Tibial nerve (tissue), 4 donors: ENCODE results near the gene DHRS1. TPM values are rescaled to one million over a fixed set of nuclear protein-coding genes. Genes with fewer than 3 reads are reported as not detected.

ENCODE experiments used
- DNase-seq, 2 donors: peaks; one replicate each; pipeline ENCODE4 v3.0.0-alpha.2; 2019; ENCODE audit warnings: low spot score in 2 of 2
- H3K27ac ChIP-seq, 4 donors: fragments of 200-600 bp; sonication (generic) in 3 of 4; one replicate each; pipeline ENCODE4 v1.5.1; 2017 to 2019; ENCODE audit warnings: mild to moderate bottlenecking in 1 of 4
- H3K27me3 ChIP-seq, 2 donors: fragments of 200-600 bp; sonication (generic) in 1 of 2; one replicate each; pipeline versions ENCODE4 v1.5.1 to v1.6.0; 2017 to 2019
- H3K36me3 ChIP-seq, 3 donors: fragments of 200-600 bp; sonication (generic); one replicate each; pipeline ENCODE4 v1.5.1; 2018 to 2019
- H3K4me1 ChIP-seq, 4 donors: fragments of 200-600 bp; sonication (generic) in 3 of 4; one replicate each; pipeline ENCODE4 v1.5.1; 2017 to 2019
- H3K4me3 ChIP-seq, 4 donors: fragments of 200-600 bp; sonication (generic) in 3 of 4; one replicate each; pipeline ENCODE4 v1.5.1; 2017 to 2019; ENCODE audit warnings: mild to moderate bottlenecking in 1 of 4, moderate library complexity in 1 of 4
- H3K9me3 ChIP-seq, 4 donors: fragments of 200-600 bp; sonication (generic) in 3 of 4; one replicate each; pipeline ENCODE4 v1.5.1; 2017 to 2019
- CTCF ChIP-seq, 5 experiments: fragments of 200-600 bp in 3 of 5; fragments of 450-650 bp in 2 of 5; sonication (generic) in 3 of 5; IDR thresholded peaks; one replicate each; pipeline ENCODE4 v1.5.1; 2016 to 2019; ENCODE audit warnings: antibody characterized with exemption in 5 of 5, mild to moderate bottlenecking in 3 of 5, moderate library complexity in 2 of 5
- EP300 ChIP-seq, 2 donors: sonication (generic); formaldehyde crosslinking; IDR thresholded peaks; one replicate each; pipeline ENCODE4 v1.6.1; 2017; ENCODE audit warnings: antibody characterized with exemption in 2 of 2, mild to moderate bottlenecking in 1 of 2
- POLR2A ChIP-seq, 2 donors: fragments of 450-650 bp; IDR thresholded peaks; one replicate each; pipeline ENCODE4 v1.6.1; 2017; ENCODE audit warnings: antibody characterized with exemption in 2 of 2, mild to moderate bottlenecking in 2 of 2, moderate library complexity in 2 of 2
- WGBS, 2 donors: methylation state at CpG; one replicate each; pipeline ENCODE4 v1.1.5; 2018; 5-methylcytosine and 5-hydroxymethylcytosine counted together
- total RNA-seq, 4 donors: library from RNA; depleted of rRNA; stranded (reverse); fragments of >200 nt; gene quantifications; one replicate each; pipeline ENCODE4 v1.1.0, GENCODE V29; 2016

DHRS1 gene
- total RNA-seq, 4 donors from 2014 or later = 15.7 to 43.5 (median 22.6) TPM

DNA sequence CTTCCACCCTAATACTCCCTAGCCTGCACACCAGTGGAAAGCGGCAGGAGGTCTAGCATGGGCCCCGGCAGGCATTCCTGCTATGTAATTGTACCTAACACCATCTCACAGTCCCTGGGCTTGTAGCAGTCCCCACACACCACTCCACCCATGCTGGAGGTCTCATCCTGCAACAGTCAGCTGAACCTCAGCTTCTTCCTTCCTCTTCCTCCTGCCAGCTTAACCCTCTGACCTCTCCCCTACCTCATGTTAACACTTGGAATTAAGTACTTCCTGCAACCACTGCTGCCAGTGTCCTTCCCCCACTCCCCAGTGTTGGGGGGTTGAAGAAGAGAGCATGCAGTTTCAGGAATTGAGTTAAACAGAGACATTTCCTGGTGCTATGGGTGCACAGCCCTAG lies 27.7 kb upstream of the DHRS1 start:
- Histone ChIP-seq H3K27me3 (peaks cover 0 to under 1% of the 10 kb centered on the region in 2 donors), H3K27ac (no peak overlapping the region), H3K4me3 (no peak overlapping the region), H3K4me1 (peaks cover 0 to 17% (median 3%) of the 10 kb centered on the region in 4 donors), H3K36me3 (no peaks in the 10 kb centered on the region), H3K9me3 (no peaks in the 10 kb centered on the region)
- DNase-seq = no peak
- 67 to 73% methylated on average over 2 of the region's 2 CpGs for WGBS, 2 donors
- no peak for TF ChIP-seq EP300 (IDR thresholded peaks at IDR 0.05)
- TF ChIP-seq CTCF (IDR thresholded peaks at IDR 0.05) = no peak
- no peak for TF ChIP-seq POLR2A (IDR thresholded peaks at IDR 0.05)

DNA sequence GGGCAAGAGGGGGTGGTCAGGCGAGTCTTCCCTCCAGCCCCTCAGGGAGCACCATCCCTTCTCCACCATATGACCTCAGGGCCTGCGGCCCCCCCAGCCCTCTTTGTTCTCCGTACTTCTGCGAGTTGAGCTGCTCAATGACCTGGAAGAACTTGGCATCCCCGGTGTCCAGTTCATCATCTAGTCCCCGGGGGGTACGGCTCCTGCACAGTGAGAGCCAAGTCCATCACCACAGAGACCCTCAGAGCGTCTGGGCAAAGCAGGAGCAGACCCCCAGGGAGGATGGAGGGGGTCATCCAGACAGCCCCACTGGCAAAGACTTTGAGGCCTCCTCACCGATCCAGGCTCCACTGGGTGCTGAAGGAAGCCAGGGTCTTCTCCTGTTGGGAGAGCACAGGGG lies 26.4 kb upstream of the DHRS1 start:
- H3K36me3 ChIP-seq = no peaks in the 10 kb centered on the region
- TF ChIP-seq EP300 (IDR thresholded peaks at IDR 0.05) (no peak), CTCF (IDR thresholded peaks at IDR 0.05) (no peak), POLR2A (IDR thresholded peaks at IDR 0.05) (no peak)
- H3K9me3 ChIP-seq = no peaks in the 10 kb centered on the region
- H3K27me3 ChIP-seq = peaks cover 0 to 5% of the 10 kb centered on the region in 2 donors
- no peak for DNase-seq
- no peak overlapping the region for H3K4me3 ChIP-seq
- 60 to 67% methylated on average over 9 of the region's 9 CpGs for WGBS, 2 donors
- peaks cover 0 to 10% (median 0%) of the 10 kb centered on the region in 4 donors for H3K4me1 ChIP-seq
- H3K27ac ChIP-seq = no peak overlapping the region

- peaks cover 0 to 10% (median 0%) of the 10 kb centered on the region in 4 donors for H3K4me1 ChIP-seq
- H3K4me3 ChIP-seq = no peak overlapping the region
- no peak overlapping the region for H3K27ac ChIP-seq
- WGBS, 2 donors = 81 to 88% methylated on average over 5 of the region's 5 CpGs
- peaks cover 0 to 12% of the 10 kb centered on the region in 2 donors for H3K27me3 ChIP-seq
- no peaks in the 10 kb centered on the region for H3K36me3 ChIP-seq
- no peaks in the 10 kb centered on the region for H3K9me3 ChIP-seq
- TF ChIP-seq EP300 (IDR thresholded peaks at IDR 0.05) (no peak), POLR2A (IDR thresholded peaks at IDR 0.05) (no peak), CTCF (IDR thresholded peaks at IDR 0.05) (no peak)
- no peak for DNase-seq
Measured at GRCh38 chr14:24325041-24325530, 25.5 kb upstream of the DHRS1 start.

GRCh38 chr14:24324024-24324423 lies 24.4 kb upstream of the DHRS1 start:
- no peak overlapping the region for H3K4me3 ChIP-seq
- no peak for TF ChIP-seq CTCF (IDR thresholded peaks at IDR 0.05)
- TF ChIP-seq POLR2A (IDR thresholded peaks at IDR 0.05) = no peak
- no peak for TF ChIP-seq EP300 (IDR thresholded peaks at IDR 0.05)
- no peaks in the 10 kb centered on the region for H3K9me3 ChIP-seq
- H3K4me1 ChIP-seq = peaks cover 0 to 4% (median 0%) of the 10 kb centered on the region in 4 donors
- no peak for DNase-seq
- no peak overlapping the region for H3K27ac ChIP-seq
- no peaks in the 10 kb centered on the region for H3K36me3 ChIP-seq
- peaks cover 0 to 16% of the 10 kb centered on the region in 2 donors for H3K27me3 ChIP-seq
- 68 to 71% methylated on average over 6 of the region's 6 CpGs for WGBS, 2 donors

- H3K4me1 ChIP-seq = no peaks in the 10 kb centered on the region
- no peak for TF ChIP-seq POLR2A (IDR thresholded peaks at IDR 0.05)
- TF ChIP-seq EP300 (IDR thresholded peaks at IDR 0.05) = no peak
- peaks cover 0 to 20% of the 10 kb centered on the region in 2 donors for H3K27me3 ChIP-seq
- no peaks in the 10 kb centered on the region for H3K9me3 ChIP-seq
- H3K4me3 ChIP-seq = no peak overlapping the region
- WGBS, 2 donors = 43 to 61% methylated on average over 3 of the region's 3 CpGs
- H3K27ac ChIP-seq = no peak overlapping the region
- no peak for DNase-seq
- H3K36me3 ChIP-seq = no peaks in the 10 kb centered on the region
Measured at GRCh38 chr14:24323341-24323740, 23.8 kb upstream of the DHRS1 start.

GRCh38 chr14:24322672-24323071 lies 23.1 kb upstream of the DHRS1 start:
- Histone ChIP-seq H3K4me3 (no peak overlapping the region), H3K27ac (no peak overlapping the region), H3K27me3 (peaks cover 0 to 20% of the 10 kb centered on the region in 2 donors), H3K4me1 (no peaks in the 10 kb centered on the region), H3K9me3 (no peaks in the 10 kb centered on the region), H3K36me3 (no peaks in the 10 kb centered on the region)
- no peak for DNase-seq
- WGBS, 2 donors = 64 to 67% methylated on average over 10 of the region's 10 CpGs
- TF ChIP-seq CTCF (IDR thresholded peaks at IDR 0.05) (no peak), POLR2A (IDR thresholded peaks at IDR 0.05) (no peak), EP300 (IDR thresholded peaks at IDR 0.05) (no peak)
